Heart left ventricle (tissue), 13 donors: ENCODE data around the gene CELF2.

Experiments used
- CTCF ChIP-seq, 12 donors: fragments of 200-600 bp; sonication (generic) in 4 of 12; IDR thresholded peaks; one replicate each; pipeline versions ENCODE4 v1.5.0 to v1.8.0; 2018 to 2022; ENCODE audit warnings: antibody characterized with exemption in 12 of 12, mild to moderate bottlenecking in 5 of 12
- POLR2A ChIP-seq, 2 donors: fragments of 450-650 bp; IDR thresholded peaks; one replicate each; pipeline ENCODE4 v1.6.1; 2017; ENCODE audit warnings: antibody characterized with exemption in 2 of 2, mild to moderate bottlenecking in 2 of 2, moderate library complexity in 2 of 2
- donor health status: ischemic (EF 13 %, LVEDD 7.1; RV severe dilation, severe dysfunction).
- donor health status: DM: no; HTN: yes; CAD: no.
- donor health status: DM: no; HTN: no; CAD: no.
- donor health status: ischemic (EF 25% LVEDD 6.9; RV normal size, moderate dysfunction).
- donor health status: ischemic (EF 25% LVEDD 5.7; RV mildly dilated, moderate dysfunction).
- donor health status: ischemic (EF 35%, LVEDD 5.7; RV mildly dilated, moderate dysfunction).
- donor health status: nonischemic (EF 11% LVEDD 7.7; RV severe dilation, severe dysfunction).
- donor health status: DM: yes; HTN: yes; CAD: no.
- donor health status: PGD.
- donor health status: ischemic (EF 29% LVEDD 5.4; RV normal size, mild dysfunction).
- donor health status: nonischemic (EF 23%, LVEDD 6.1; RV moderate dilation, normal function).

- TF ChIP-seq CTCF (IDR thresholded peaks at IDR 0.05) (no peak), POLR2A (IDR thresholded peaks at IDR 0.05) (no peak)
Measured at GRCh38 chr10:11017000-11017569, 587 bp upstream of the CELF2 start.
